Caco-2 (cell line): Measurements from ENCODE around the gene SCAF4. TPM values are rescaled to one million over a fixed set of nuclear protein-coding genes. Genes with fewer than 3 reads are reported as not detected.

Experiments
- BruUV-seq: library from RNA; stranded (reverse); fragments of 400-500 nt; replicated peaks from 2 replicates; lab custom pipeline; 2021; lab: Mats Ljungman, UMichigan
- CTCF ChIA-PET: fragments of 300-600 bp; sonication (Branson Sonifier 250); formaldehyde crosslinking; loops from one replicate; lab custom pipeline; 2022; ENCODE audit warnings: antibody characterized with exemption; lab: Charles Lee
- POLR2A ChIA-PET: fragments of 300-600 bp; sonication (Branson Sonifier 250); formaldehyde crosslinking; loops from one replicate; lab custom pipeline; 2022; ENCODE audit warnings: antibody characterized with exemption; lab: Charles Lee
- DNase-seq, 2 experiments: peaks; one replicate each; pipeline versions ENCODE4 v3.0.0 to v3.0.0-alpha.2; 2020 to 2022
- H3K27me3 ChIP-seq: replicated peaks from 2 replicates; pipeline ENCODE4 v1.6.0; 2011; ENCODE audit warnings: low read length; ENCODE audit not compliant: control insufficient read depth, insufficient read depth
- H3K36me3 ChIP-seq: 2 replicates; pipeline ENCODE4 v1.5.1; 2011; ENCODE audit warnings: low read length; ENCODE audit not compliant: control insufficient read depth, insufficient read depth
- H3K4me1 ChIP-seq: fragments of 250-450 bp; sonication (Bioruptor Pico); 2 replicates; pipeline ENCODE4 v1.5.1; 2020; ENCODE audit warnings: mild to moderate bottlenecking
- H3K4me3 ChIP-seq: 2 replicates; pipeline ENCODE4 v1.5.1; 2011; ENCODE audit warnings: low read depth, mild to moderate bottlenecking, control low read depth, low read length
- H3K9me3 ChIP-seq: fragments of 250-450 bp; sonication (Bioruptor Pico); 2 replicates; pipeline ENCODE4 v1.5.1; 2020; ENCODE audit warnings: mild to moderate bottlenecking, moderate library complexity
- H3K27ac Mint-ChIP-seq: one replicate; pipeline ENCODE4 v1.8.0; 2022; ENCODE audit warnings: mixed read lengths; ENCODE audit not compliant: unreplicated experiment
- H3K27me3 Mint-ChIP-seq: one replicate; pipeline ENCODE4 v1.8.0; 2022; ENCODE audit warnings: mixed read lengths; ENCODE audit not compliant: insufficient read depth, unreplicated experiment
- H3K36me3 Mint-ChIP-seq: one replicate; pipeline ENCODE4 v1.8.0; 2022; ENCODE audit warnings: mild to moderate bottlenecking, mixed read lengths; ENCODE audit not compliant: insufficient read depth, unreplicated experiment
- H3K4me1 Mint-ChIP-seq: one replicate; pipeline ENCODE4 v1.8.0; 2022; ENCODE audit warnings: low read depth, mixed read lengths; ENCODE audit not compliant: unreplicated experiment
- H3K4me3 Mint-ChIP-seq: one replicate; pipeline ENCODE4 v1.8.0; 2022; ENCODE audit warnings: mild to moderate bottlenecking, moderate library complexity, mixed read lengths; ENCODE audit not compliant: unreplicated experiment
- H3K9me3 Mint-ChIP-seq: one replicate; pipeline ENCODE4 v1.8.0; 2022; ENCODE audit warnings: mixed read lengths; ENCODE audit not compliant: unreplicated experiment
- intact Hi-C: fragments of 100-400 bp; cut with micrococcal nuclease; formaldehyde crosslinking; loops from one replicate; pipeline ENCODE4 v1.10.0; 2022; ENCODE audit not compliant: unreplicated experiment
- total RNA-seq: library from RNA; stranded (reverse); gene quantifications from 2 replicates; pipeline ENCODE4 v1.2.3, GENCODE V29; 2022
- TF ChIP-seq, protein P1 (sequence below), 2 experiments: fragments of 200-600 bp in 1 of 2; IDR thresholded peaks; 1 replicate in 1 of 2; 2 replicates in 1 of 2; pipeline versions ENCODE4 v1.5.1 to v1.8.0; 2011 to 2022; ENCODE audit warnings: antibody characterized with exemption in 1 of 2, control low read depth in 1 of 2, inconsistent platforms in 1 of 2, low read depth in 1 of 2, low read length in 1 of 2, mild to moderate bottlenecking in 1 of 2, moderate library complexity in 1 of 2; ENCODE audit not compliant: insufficient read depth in 1 of 2, severe bottlenecking in 1 of 2, unreplicated experiment in 1 of 2

SCAF4 gene
- total RNA-seq, 1 experiment from 2014 or later, result 50.2 TPM

- Mint-ChIP-seq H3K27ac (peak overlapping the region; percentile 48), H3K9me3 (no peaks in the 10 kb centered on the region), H3K4me1 (peaks cover 6% of the 10 kb centered on the region), H3K4me3 (no peak overlapping the region), H3K36me3 (peaks cover 75% of the 10 kb centered on the region), H3K27me3 (no peaks in the 10 kb centered on the region)
- no peaks in the 10 kb centered on the region for H3K27me3 ChIP-seq
- TF ChIP-seq, protein P1, sequence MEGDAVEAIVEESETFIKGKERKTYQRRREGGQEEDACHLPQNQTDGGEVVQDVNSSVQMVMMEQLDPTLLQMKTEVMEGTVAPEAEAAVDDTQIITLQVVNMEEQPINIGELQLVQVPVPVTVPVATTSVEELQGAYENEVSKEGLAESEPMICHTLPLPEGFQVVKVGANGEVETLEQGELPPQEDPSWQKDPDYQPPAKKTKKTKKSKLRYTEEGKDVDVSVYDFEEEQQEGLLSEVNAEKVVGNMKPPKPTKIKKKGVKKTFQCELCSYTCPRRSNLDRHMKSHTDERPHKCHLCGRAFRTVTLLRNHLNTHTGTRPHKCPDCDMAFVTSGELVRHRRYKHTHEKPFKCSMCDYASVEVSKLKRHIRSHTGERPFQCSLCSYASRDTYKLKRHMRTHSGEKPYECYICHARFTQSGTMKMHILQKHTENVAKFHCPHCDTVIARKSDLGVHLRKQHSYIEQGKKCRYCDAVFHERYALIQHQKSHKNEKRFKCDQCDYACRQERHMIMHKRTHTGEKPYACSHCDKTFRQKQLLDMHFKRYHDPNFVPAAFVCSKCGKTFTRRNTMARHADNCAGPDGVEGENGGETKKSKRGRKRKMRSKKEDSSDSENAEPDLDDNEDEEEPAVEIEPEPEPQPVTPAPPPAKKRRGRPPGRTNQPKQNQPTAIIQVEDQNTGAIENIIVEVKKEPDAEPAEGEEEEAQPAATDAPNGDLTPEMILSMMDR (IDR thresholded peaks at IDR 0.05; ENCODE audit: insufficient read depth in 1 of 2, low read depth in 1 of 2, low read length in 1 of 2, severe bottlenecking in 1 of 2, unreplicated experiment in 1 of 2), result no peak
- peaks cover 4% of the 10 kb centered on the region; the same call in 1 of the 2 replicates for H3K36me3 ChIP-seq
- POLR2A ChIA-PET, result no interaction called here
- CTCF ChIA-PET, result no interaction called here
- intact Hi-C loops, result no loop called here
- no peaks in the 10 kb centered on the region; the same call in 1 of the 2 replicates for H3K4me1 ChIP-seq
- DNase-seq, result no peak
- no peaks in the 10 kb centered on the region for H3K9me3 ChIP-seq
- no peak overlapping the region for H3K4me3 ChIP-seq
- BruUV-seq, result no TSS peak
Observed at GRCh38 chr21:31670070-31670469, 61.8 kb downstream of the SCAF4 start.

GRCh38 chr21:31668651-31669491 is 63.0 kb downstream of the SCAF4 start:
- Histone ChIP-seq H3K4me1 (no peaks in the 10 kb centered on the region; the same call in 1 of the 2 replicates), H3K9me3 (no peaks in the 10 kb centered on the region), H3K36me3 (peaks cover 4% of the 10 kb centered on the region; the same call in 1 of the 2 replicates), H3K27me3 (no peaks in the 10 kb centered on the region), H3K4me3 (no peak overlapping the region)
- intact Hi-C loops, result no loop called here
- POLR2A ChIA-PET, result no interaction called here
- peaks cover 6% of the 10 kb centered on the region for H3K4me1 Mint-ChIP-seq
- TF ChIP-seq, protein P1 (IDR thresholded peaks at IDR 0.05; ENCODE audit: insufficient read depth in 1 of 2, low read depth in 1 of 2, low read length in 1 of 2, severe bottlenecking in 1 of 2, unreplicated experiment in 1 of 2), result no peak
- CTCF ChIA-PET, result no interaction called here
- BruUV-seq, result no TSS peak
- H3K27me3 Mint-ChIP-seq, result no peaks in the 10 kb centered on the region
- H3K4me3 Mint-ChIP-seq, result no peak overlapping the region
- no peaks in the 10 kb centered on the region for H3K9me3 Mint-ChIP-seq
- H3K36me3 Mint-ChIP-seq, result peaks cover 87% of the 10 kb centered on the region
- no peak for DNase-seq
- H3K27ac Mint-ChIP-seq, result no peak overlapping the region

DNA sequence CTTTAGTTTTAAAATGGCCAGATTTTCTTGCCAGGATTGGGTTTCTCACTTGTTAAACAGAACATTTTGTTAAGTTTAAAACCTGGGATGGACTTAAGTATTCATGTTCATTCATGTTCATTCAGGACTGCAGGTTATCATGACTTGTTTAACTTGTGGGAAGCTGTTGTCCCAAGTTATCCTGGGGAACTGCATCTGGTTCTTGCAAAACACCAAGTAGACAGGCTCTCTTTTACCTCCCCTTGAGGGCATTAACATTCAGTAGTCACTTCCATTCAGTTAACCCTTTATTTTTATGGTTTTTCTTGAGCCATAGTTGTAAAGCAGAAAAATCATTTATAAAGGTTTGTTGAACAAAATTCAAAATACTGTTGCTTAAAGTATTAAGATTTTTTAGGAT is 64.3 kb downstream of the SCAF4 start:
- no peak overlapping the region for H3K4me3 Mint-ChIP-seq
- H3K27ac Mint-ChIP-seq, result no peak overlapping the region
- H3K4me1 ChIP-seq, result no peaks in the 10 kb centered on the region; the same call in 1 of the 2 replicates
- no peaks in the 10 kb centered on the region for H3K9me3 Mint-ChIP-seq
- no peak for DNase-seq
- CTCF ChIA-PET, result no interaction called here
- H3K36me3 Mint-ChIP-seq, result peaks cover 89% of the 10 kb centered on the region
- H3K27me3 ChIP-seq, result no peaks in the 10 kb centered on the region
- H3K27me3 Mint-ChIP-seq, result no peaks in the 10 kb centered on the region
- H3K4me3 ChIP-seq, result no peak overlapping the region
- no TSS peak for BruUV-seq
- TF ChIP-seq, protein P1 (IDR thresholded peaks at IDR 0.05; ENCODE audit: insufficient read depth in 1 of 2, low read depth in 1 of 2, low read length in 1 of 2, severe bottlenecking in 1 of 2, unreplicated experiment in 1 of 2), result no peak
- H3K9me3 ChIP-seq, result no peaks in the 10 kb centered on the region
- intact Hi-C loops, result no loop called here
- POLR2A ChIA-PET, result no interaction called here
- H3K36me3 ChIP-seq, result peaks cover 4% of the 10 kb centered on the region; the same call in 1 of the 2 replicates
- peaks cover 6% of the 10 kb centered on the region for H3K4me1 Mint-ChIP-seq
